Caco-2 (cell line): Measurements from ENCODE around the gene SATB2. TPM values are rescaled to one million over a fixed set of nuclear protein-coding genes. Genes with fewer than 3 reads are reported as not detected.

Source experiments
- BruUV-seq: library from RNA; stranded (reverse); fragments of 400-500 nt; replicated peaks from 2 replicates; lab custom pipeline; 2021; lab: Mats Ljungman, UMichigan
- CTCF ChIA-PET: fragments of 300-600 bp; sonication (Branson Sonifier 250); formaldehyde crosslinking; loops from one replicate; lab custom pipeline; 2022; ENCODE audit warnings: antibody characterized with exemption; lab: Charles Lee
- POLR2A ChIA-PET: fragments of 300-600 bp; sonication (Branson Sonifier 250); formaldehyde crosslinking; loops from one replicate; lab custom pipeline; 2022; ENCODE audit warnings: antibody characterized with exemption; lab: Charles Lee
- DNase-seq, 2 experiments: peaks; one replicate each; pipeline versions ENCODE4 v3.0.0 to v3.0.0-alpha.2; 2020 to 2022
- H3K27me3 ChIP-seq: replicated peaks from 2 replicates; pipeline ENCODE4 v1.6.0; 2011; ENCODE audit warnings: low read length; ENCODE audit not compliant: control insufficient read depth, insufficient read depth
- H3K36me3 ChIP-seq: 2 replicates; pipeline ENCODE4 v1.5.1; 2011; ENCODE audit warnings: low read length; ENCODE audit not compliant: control insufficient read depth, insufficient read depth
- H3K4me1 ChIP-seq: fragments of 250-450 bp; sonication (Bioruptor Pico); 2 replicates; pipeline ENCODE4 v1.5.1; 2020; ENCODE audit warnings: mild to moderate bottlenecking
- H3K4me3 ChIP-seq: 2 replicates; pipeline ENCODE4 v1.5.1; 2011; ENCODE audit warnings: low read depth, mild to moderate bottlenecking, control low read depth, low read length
- H3K9me3 ChIP-seq: fragments of 250-450 bp; sonication (Bioruptor Pico); 2 replicates; pipeline ENCODE4 v1.5.1; 2020; ENCODE audit warnings: mild to moderate bottlenecking, moderate library complexity
- H3K27ac Mint-ChIP-seq: one replicate; pipeline ENCODE4 v1.8.0; 2022; ENCODE audit warnings: mixed read lengths; ENCODE audit not compliant: unreplicated experiment
- H3K27me3 Mint-ChIP-seq: one replicate; pipeline ENCODE4 v1.8.0; 2022; ENCODE audit warnings: mixed read lengths; ENCODE audit not compliant: insufficient read depth, unreplicated experiment
- H3K36me3 Mint-ChIP-seq: one replicate; pipeline ENCODE4 v1.8.0; 2022; ENCODE audit warnings: mild to moderate bottlenecking, mixed read lengths; ENCODE audit not compliant: insufficient read depth, unreplicated experiment
- H3K4me1 Mint-ChIP-seq: one replicate; pipeline ENCODE4 v1.8.0; 2022; ENCODE audit warnings: low read depth, mixed read lengths; ENCODE audit not compliant: unreplicated experiment
- H3K4me3 Mint-ChIP-seq: one replicate; pipeline ENCODE4 v1.8.0; 2022; ENCODE audit warnings: mild to moderate bottlenecking, moderate library complexity, mixed read lengths; ENCODE audit not compliant: unreplicated experiment
- H3K9me3 Mint-ChIP-seq: one replicate; pipeline ENCODE4 v1.8.0; 2022; ENCODE audit warnings: mixed read lengths; ENCODE audit not compliant: unreplicated experiment
- intact Hi-C: fragments of 100-400 bp; cut with micrococcal nuclease; formaldehyde crosslinking; loops from one replicate; pipeline ENCODE4 v1.10.0; 2022; ENCODE audit not compliant: unreplicated experiment
- total RNA-seq: library from RNA; stranded (reverse); gene quantifications from 2 replicates; pipeline ENCODE4 v1.2.3, GENCODE V29; 2022
- TF ChIP-seq, protein P1 (sequence below), 2 experiments: fragments of 200-600 bp in 1 of 2; IDR thresholded peaks; 1 replicate in 1 of 2; 2 replicates in 1 of 2; pipeline versions ENCODE4 v1.5.1 to v1.8.0; 2011 to 2022; ENCODE audit warnings: antibody characterized with exemption in 1 of 2, control low read depth in 1 of 2, inconsistent platforms in 1 of 2, low read depth in 1 of 2, low read length in 1 of 2, mild to moderate bottlenecking in 1 of 2, moderate library complexity in 1 of 2; ENCODE audit not compliant: insufficient read depth in 1 of 2, severe bottlenecking in 1 of 2, unreplicated experiment in 1 of 2

SATB2 gene
- total RNA-seq, 1 experiment from 2014 or later, result 1.1 TPM

DNA sequence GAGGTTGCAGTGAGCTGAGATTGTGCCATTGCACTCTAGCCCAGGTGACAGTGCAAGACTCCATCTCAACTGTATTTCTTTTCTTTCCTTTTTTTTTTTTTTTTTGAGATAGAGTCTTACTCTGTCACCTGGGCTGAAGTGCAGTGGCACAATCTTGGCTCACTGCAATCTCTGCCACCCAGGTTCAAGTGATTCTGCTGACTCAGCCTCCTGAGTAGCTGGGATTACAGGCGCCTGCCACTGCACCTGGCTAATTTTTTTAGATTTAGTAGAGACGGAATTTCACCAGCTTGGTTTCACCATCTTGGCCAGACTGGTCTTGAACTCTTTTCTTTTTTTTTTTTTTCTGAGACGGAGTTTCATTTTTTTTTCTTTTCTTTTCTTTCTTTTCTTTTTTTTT is 41.3 kb upstream of the SATB2 start:
- ChIA-PET CTCF (no interaction called here), POLR2A (no interaction called here)
- no peaks in the 10 kb centered on the region for H3K4me1 Mint-ChIP-seq
- no peak overlapping the region for H3K4me3 Mint-ChIP-seq
- no peaks in the 10 kb centered on the region; the same call in 1 of the 2 replicates for H3K27me3 ChIP-seq
- H3K4me3 ChIP-seq, result no peak overlapping the region
- intact Hi-C loops, result no loop called here
- DNase-seq, result no peak
- BruUV-seq, result no TSS peak
- H3K4me1 ChIP-seq, result no peaks in the 10 kb centered on the region
- H3K36me3 Mint-ChIP-seq, result no peaks in the 10 kb centered on the region
- no peaks in the 10 kb centered on the region for H3K36me3 ChIP-seq
- no peak overlapping the region for H3K27ac Mint-ChIP-seq
- H3K27me3 Mint-ChIP-seq, result peaks cover 13% of the 10 kb centered on the region
- H3K9me3 ChIP-seq, result no peaks in the 10 kb centered on the region
- TF ChIP-seq, protein P1, sequence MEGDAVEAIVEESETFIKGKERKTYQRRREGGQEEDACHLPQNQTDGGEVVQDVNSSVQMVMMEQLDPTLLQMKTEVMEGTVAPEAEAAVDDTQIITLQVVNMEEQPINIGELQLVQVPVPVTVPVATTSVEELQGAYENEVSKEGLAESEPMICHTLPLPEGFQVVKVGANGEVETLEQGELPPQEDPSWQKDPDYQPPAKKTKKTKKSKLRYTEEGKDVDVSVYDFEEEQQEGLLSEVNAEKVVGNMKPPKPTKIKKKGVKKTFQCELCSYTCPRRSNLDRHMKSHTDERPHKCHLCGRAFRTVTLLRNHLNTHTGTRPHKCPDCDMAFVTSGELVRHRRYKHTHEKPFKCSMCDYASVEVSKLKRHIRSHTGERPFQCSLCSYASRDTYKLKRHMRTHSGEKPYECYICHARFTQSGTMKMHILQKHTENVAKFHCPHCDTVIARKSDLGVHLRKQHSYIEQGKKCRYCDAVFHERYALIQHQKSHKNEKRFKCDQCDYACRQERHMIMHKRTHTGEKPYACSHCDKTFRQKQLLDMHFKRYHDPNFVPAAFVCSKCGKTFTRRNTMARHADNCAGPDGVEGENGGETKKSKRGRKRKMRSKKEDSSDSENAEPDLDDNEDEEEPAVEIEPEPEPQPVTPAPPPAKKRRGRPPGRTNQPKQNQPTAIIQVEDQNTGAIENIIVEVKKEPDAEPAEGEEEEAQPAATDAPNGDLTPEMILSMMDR (IDR thresholded peaks at IDR 0.05; ENCODE audit: insufficient read depth in 1 of 2, low read depth in 1 of 2, low read length in 1 of 2, severe bottlenecking in 1 of 2, unreplicated experiment in 1 of 2), result no peak
- no peaks in the 10 kb centered on the region for H3K9me3 Mint-ChIP-seq

DNA sequence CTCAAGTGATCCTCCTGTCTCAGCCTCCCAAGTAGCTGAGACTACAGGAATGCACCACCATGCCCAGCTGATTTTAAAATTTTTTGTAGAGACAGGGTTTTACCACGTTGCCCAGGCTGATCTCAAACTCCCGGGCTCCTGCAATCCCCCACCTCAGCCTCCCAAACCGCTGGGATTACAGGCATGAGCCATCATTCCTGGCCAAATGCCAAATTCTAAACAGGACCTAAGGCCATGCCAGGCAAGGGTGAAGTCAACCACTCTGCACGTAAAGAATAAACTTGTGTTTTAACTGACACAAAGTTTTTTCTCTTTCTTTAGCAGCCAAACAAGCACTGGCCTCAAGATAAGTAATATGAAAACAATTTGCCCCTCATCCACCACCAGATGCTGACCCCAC is 37.4 kb upstream of the SATB2 start:
- no peak overlapping the region for H3K4me3 ChIP-seq
- Mint-ChIP-seq H3K27me3 (peaks cover 11% of the 10 kb centered on the region), H3K36me3 (no peaks in the 10 kb centered on the region), H3K27ac (no peak overlapping the region), H3K9me3 (no peaks in the 10 kb centered on the region), H3K4me3 (no peak overlapping the region), H3K4me1 (no peaks in the 10 kb centered on the region)
- CTCF ChIA-PET, result no interaction called here
- no TSS peak for BruUV-seq
- TF ChIP-seq, protein P1 (IDR thresholded peaks at IDR 0.05; ENCODE audit: insufficient read depth in 1 of 2, low read depth in 1 of 2, low read length in 1 of 2, severe bottlenecking in 1 of 2, unreplicated experiment in 1 of 2), result no peak
- H3K27me3 ChIP-seq, result no peaks in the 10 kb centered on the region
- no peak for DNase-seq
- H3K4me1 ChIP-seq, result no peaks in the 10 kb centered on the region
- intact Hi-C loops, result no loop called here
- no peaks in the 10 kb centered on the region for H3K9me3 ChIP-seq
- POLR2A ChIA-PET, result no interaction called here
- no peaks in the 10 kb centered on the region for H3K36me3 ChIP-seq

DNA sequence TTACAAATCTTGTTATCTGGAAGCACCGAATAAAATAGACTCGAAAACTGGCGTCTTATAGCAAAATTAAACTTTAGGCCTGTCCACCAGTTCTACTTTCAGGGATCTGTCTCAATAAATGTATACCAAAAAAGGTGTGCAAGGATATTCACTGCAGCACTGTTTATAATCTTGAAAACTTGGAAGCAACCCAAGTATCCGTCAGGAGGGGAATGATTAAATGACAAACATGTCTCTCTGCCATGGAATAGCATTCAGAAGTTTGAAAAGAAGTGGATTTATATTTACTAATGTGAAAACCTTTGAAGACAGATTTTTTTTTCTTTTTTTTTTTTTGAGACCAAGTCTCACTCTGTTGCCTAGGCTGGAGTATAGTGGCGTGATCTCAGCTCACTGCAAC is 32.3 kb upstream of the SATB2 start:
- TF ChIP-seq, protein P1 (IDR thresholded peaks at IDR 0.05; ENCODE audit: insufficient read depth in 1 of 2, low read depth in 1 of 2, low read length in 1 of 2, severe bottlenecking in 1 of 2, unreplicated experiment in 1 of 2), result no peak
- no peaks in the 10 kb centered on the region for H3K9me3 ChIP-seq
- H3K4me1 ChIP-seq, result no peaks in the 10 kb centered on the region
- ChIA-PET POLR2A (no interaction called here), CTCF (interaction anchor here (1.2 kb wide), 1 partner anchor 768 kb away, joined by 3 read pairs; no protein-coding TSS in a partner anchor)
- Mint-ChIP-seq H3K27me3 (peaks cover 7% of the 10 kb centered on the region), H3K36me3 (no peaks in the 10 kb centered on the region), H3K27ac (no peak overlapping the region), H3K4me1 (no peaks in the 10 kb centered on the region), H3K4me3 (no peak overlapping the region), H3K9me3 (no peaks in the 10 kb centered on the region)
- intact Hi-C loops, result no loop called here
- no TSS peak for BruUV-seq
- no peaks in the 10 kb centered on the region for H3K36me3 ChIP-seq
- no peak overlapping the region for H3K4me3 ChIP-seq
- H3K27me3 ChIP-seq, result no peaks in the 10 kb centered on the region
- no peak for DNase-seq
